MV-4-11 (cell line): Measurements from ENCODE around the gene CDT1.

Experiments
- DNase-seq: peaks from one replicate; lab custom pipeline; 2025; lab: John Stamatoyannopoulos, UW

CDT1 gene

GRCh38 chr16:88803264-88803987 lies at the start of gene CDT1:
Gene CDT1 (plus strand): TSS chr16:88803789. CDS start chr16:88803832, 43 bp downstream.
- DNase-seq, result peak; percentile 74

- no peak for DNase-seq
Measured at GRCh38 chr16:88754109-88754911, 49.3 kb upstream of the CDT1 start.

GRCh38 chr16:88754912-88755744 lies 48.5 kb upstream of the CDT1 start:
- no peak for DNase-seq

GRCh38 chr16:88755745-88756443 lies 47.7 kb upstream of the CDT1 start:
- DNase-seq, result no peak

- no peak for DNase-seq
Measured at GRCh38 chr16:88758227-88758943, 45.2 kb upstream of the CDT1 start.

- DNase-seq, result no peak
Measured at GRCh38 chr16:88758944-88759244, 44.7 kb upstream of the CDT1 start.

GRCh38 chr16:88759245-88759975 lies 44.2 kb upstream of the CDT1 start:
- peak; percentile 33 for DNase-seq

GRCh38 chr16:88759976-88760350 lies 43.6 kb upstream of the CDT1 start:
- DNase-seq, result no peak

- DNase-seq, result no peak
Measured at GRCh38 chr16:88760424-88761142, 43.0 kb upstream of the CDT1 start.

GRCh38 chr16:88761143-88761534 lies 42.5 kb upstream of the CDT1 start:
- no peak for DNase-seq

GRCh38 chr16:88761830-88762229 lies 41.8 kb upstream of the CDT1 start:
- DNase-seq, result no peak

- no peak for DNase-seq
Measured at GRCh38 chr16:88762258-88762870, 41.2 kb upstream of the CDT1 start.

- DNase-seq, result no peak
Measured at GRCh38 chr16:88762941-88763340, 40.6 kb upstream of the CDT1 start.

- no peak for DNase-seq
Measured at GRCh38 chr16:88763502-88764053, 40.0 kb upstream of the CDT1 start.

GRCh38 chr16:88764080-88764479 lies 39.5 kb upstream of the CDT1 start:
- no peak for DNase-seq

GRCh38 chr16:88764913-88765349 lies 38.7 kb upstream of the CDT1 start:
- DNase-seq, result no peak

- no peak for DNase-seq
Measured at GRCh38 chr16:88766975-88767374, 36.6 kb upstream of the CDT1 start.

- no peak for DNase-seq
Measured at GRCh38 chr16:88767546-88768070, 36.0 kb upstream of the CDT1 start.
